Mucosa of stomach (tissue), 1 donor: ENCODE measurements around the gene MYO7B.

ENCODE experiments used
- H3K27me3 ChIP-seq: one replicate; pipeline ENCODE4 v1.7.0; 2013; ENCODE audit warnings: mild to moderate bottlenecking, low read length; ENCODE audit not compliant: control insufficient read depth, insufficient read depth
- H3K36me3 ChIP-seq: one replicate; pipeline ENCODE4 v1.7.0; 2013; ENCODE audit warnings: low read length; ENCODE audit not compliant: control insufficient read depth, insufficient read depth
- H3K4me1 ChIP-seq: one replicate; pipeline ENCODE4 v1.7.0; 2013; ENCODE audit warnings: mild to moderate bottlenecking, low read length; ENCODE audit not compliant: control insufficient read depth, insufficient read depth
- H3K4me3 ChIP-seq: one replicate; pipeline ENCODE4 v1.7.0; 2013; ENCODE audit warnings: low read length
- H3K9ac ChIP-seq: one replicate; pipeline ENCODE4 v1.7.0; 2013; ENCODE audit warnings: mild to moderate bottlenecking, low read length, moderate library complexity
- H3K9me3 ChIP-seq: one replicate; pipeline ENCODE4 v1.7.0; 2013; ENCODE audit warnings: mild to moderate bottlenecking, low read length, moderate library complexity; ENCODE audit not compliant: control insufficient read depth
- donor health status: Pancreatic carcinoma.

The MYO7B gene

GRCh38 chr2:127630864-127631540 lies 95.5 kb downstream of the MYO7B start:
- H3K4me1 ChIP-seq: no peaks in the 10 kb centered on the region
- H3K36me3 ChIP-seq: no peaks in the 10 kb centered on the region
- no peak overlapping the region for H3K9ac ChIP-seq
- no peaks in the 10 kb centered on the region for H3K27me3 ChIP-seq
- no peaks in the 10 kb centered on the region for H3K9me3 ChIP-seq
- no peak overlapping the region for H3K4me3 ChIP-seq

- Histone ChIP-seq H3K36me3 (no peaks in the 10 kb centered on the region), H3K4me1 (peaks cover 6% of the 10 kb centered on the region), H3K4me3 (no peak overlapping the region), H3K27me3 (no peaks in the 10 kb centered on the region), H3K9me3 (no peaks in the 10 kb centered on the region), H3K9ac (no peak overlapping the region)
These were observed 96.1 kb downstream of the MYO7B start for GRCh38 chr2:127631541-127631996.

- no peaks in the 10 kb centered on the region for H3K36me3 ChIP-seq
- H3K4me1 ChIP-seq: peaks cover 7% of the 10 kb centered on the region
- H3K27me3 ChIP-seq: no peaks in the 10 kb centered on the region
- no peak overlapping the region for H3K9ac ChIP-seq
- no peak overlapping the region for H3K4me3 ChIP-seq
- H3K9me3 ChIP-seq: no peaks in the 10 kb centered on the region
These were observed 96.6 kb downstream of the MYO7B start for GRCh38 chr2:127631997-127632581.

GRCh38 chr2:127632592-127633489 lies 97.4 kb downstream of the MYO7B start:
- Histone ChIP-seq H3K4me1 (peaks cover 15% of the 10 kb centered on the region), H3K36me3 (no peaks in the 10 kb centered on the region)

GRCh38 chr2:127633556-127634065 lies 98.1 kb downstream of the MYO7B start:
- Histone ChIP-seq H3K27me3 (no peaks in the 10 kb centered on the region), H3K36me3 (no peaks in the 10 kb centered on the region), H3K9me3 (no peaks in the 10 kb centered on the region), H3K9ac (no peak overlapping the region), H3K4me3 (no peak overlapping the region), H3K4me1 (peaks cover 22% of the 10 kb centered on the region)

More at GRCh38 chr2:127632592-127633489, 97.4 kb downstream of the MYO7B start:
- Histone ChIP-seq H3K4me3 (no peak overlapping the region), H3K27me3 (no peaks in the 10 kb centered on the region), H3K9ac (no peak overlapping the region), H3K9me3 (no peaks in the 10 kb centered on the region)

- Histone ChIP-seq H3K9me3 (no peaks in the 10 kb centered on the region), H3K4me3 (no peak overlapping the region), H3K4me1 (peaks cover 22% of the 10 kb centered on the region), H3K27me3 (no peaks in the 10 kb centered on the region), H3K9ac (no peak overlapping the region), H3K36me3 (no peaks in the 10 kb centered on the region)
These were observed 98.7 kb downstream of the MYO7B start for GRCh38 chr2:127634066-127634617.

- Histone ChIP-seq H3K27me3 (no peaks in the 10 kb centered on the region), H3K9me3 (no peaks in the 10 kb centered on the region), H3K4me3 (no peak overlapping the region), H3K4me1 (peaks cover 22% of the 10 kb centered on the region), H3K9ac (no peak overlapping the region), H3K36me3 (no peaks in the 10 kb centered on the region)
These were observed 99.3 kb downstream of the MYO7B start for GRCh38 chr2:127634626-127635379.

- H3K9me3 ChIP-seq: no peaks in the 10 kb centered on the region
- H3K4me1 ChIP-seq: peaks cover 22% of the 10 kb centered on the region
- no peaks in the 10 kb centered on the region for H3K27me3 ChIP-seq
- H3K9ac ChIP-seq: no peak overlapping the region
- no peaks in the 10 kb centered on the region for H3K36me3 ChIP-seq
- no peak overlapping the region for H3K4me3 ChIP-seq
These were observed 100.1 kb downstream of the MYO7B start for GRCh38 chr2:127635380-127636237.

- H3K36me3 ChIP-seq: no peaks in the 10 kb centered on the region
- no peaks in the 10 kb centered on the region for H3K9me3 ChIP-seq
- H3K4me3 ChIP-seq: no peak overlapping the region
- H3K4me1 ChIP-seq: peaks cover 22% of the 10 kb centered on the region
- H3K9ac ChIP-seq: no peak overlapping the region
- no peaks in the 10 kb centered on the region for H3K27me3 ChIP-seq
These were observed 101.1 kb downstream of the MYO7B start for GRCh38 chr2:127636248-127637235.

GRCh38 chr2:127637236-127637630 lies 101.8 kb downstream of the MYO7B start:
- no peaks in the 10 kb centered on the region for H3K9me3 ChIP-seq
- no peak overlapping the region for H3K9ac ChIP-seq
- H3K4me1 ChIP-seq: peaks cover 22% of the 10 kb centered on the region
- H3K27me3 ChIP-seq: no peaks in the 10 kb centered on the region
- no peak overlapping the region for H3K4me3 ChIP-seq
- H3K36me3 ChIP-seq: no peaks in the 10 kb centered on the region
